Effector CD8-positive, alpha-beta T cell (primary cell): ENCODE results near the gene INSYN1.

ENCODE experiments used
- DNase-seq: peaks from one replicate; lab custom pipeline; 2025; lab: John Stamatoyannopoulos, UW

INSYN1 gene

GRCh38 chr15:73777741-73778140 is 24.6 kb upstream of the INSYN1 start:
- DNase-seq = no peak

GRCh38 chr15:73773428-73773827 is 20.3 kb upstream of the INSYN1 start:
- DNase-seq = no peak

GRCh38 chr15:73771385-73772045 is 18.4 kb upstream of the INSYN1 start:
- no peak for DNase-seq

GRCh38 chr15:73770050-73770449 is 16.9 kb upstream of the INSYN1 start:
- no peak for DNase-seq

- no peak for DNase-seq
These were observed 14.8 kb upstream of the INSYN1 start for GRCh38 chr15:73767806-73768501.

- no peak for DNase-seq
These were observed 13.4 kb upstream of the INSYN1 start for GRCh38 chr15:73766598-73766997.

GRCh38 chr15:73765778-73766177 is 12.6 kb upstream of the INSYN1 start:
- DNase-seq = no peak

GRCh38 chr15:73763931-73764330 is 10.8 kb upstream of the INSYN1 start:
- no peak for DNase-seq

GRCh38 chr15:73760330-73761329 is 7.5 kb upstream of the INSYN1 start:
- no peak for DNase-seq

GRCh38 chr15:73758461-73758860 is 5.3 kb upstream of the INSYN1 start:
- DNase-seq = no peak

GRCh38 chr15:73757571-73757970 is 4.4 kb upstream of the INSYN1 start:
- DNase-seq = no peak

GRCh38 chr15:73756947-73757513 is 3.9 kb upstream of the INSYN1 start:
- no peak for DNase-seq

GRCh38 chr15:73756390-73756789 is 3.2 kb upstream of the INSYN1 start:
- DNase-seq = no peak

GRCh38 chr15:73755946-73756345 is 2.8 kb upstream of the INSYN1 start:
- DNase-seq = no peak

- no peak for DNase-seq
These were observed 2.3 kb upstream of the INSYN1 start for GRCh38 chr15:73755481-73755880.

GRCh38 chr15:73754461-73754860 is 1.3 kb upstream of the INSYN1 start:
- DNase-seq = no peak

GRCh38 chr15:73752806-73753193 is 351 bp downstream of the INSYN1 start:
- no peak for DNase-seq

GRCh38 chr15:73751899-73752805 is 999 bp downstream of the INSYN1 start:
- no peak for DNase-seq

GRCh38 chr15:73751511-73751898 is 1.6 kb downstream of the INSYN1 start:
- DNase-seq = no peak

- DNase-seq = no peak
These were observed 2.2 kb downstream of the INSYN1 start for GRCh38 chr15:73750951-73751350.

GRCh38 chr15:73750438-73750837 is 2.7 kb downstream of the INSYN1 start:
- no peak for DNase-seq
